GM19468 (cell line): Measurements from ENCODE around the gene KCNJ4.
"Not testable (repeated sequence)": the region's sequence is repeated elsewhere in the genome, so short reads cannot be mapped to it uniquely, and the experiment has no call there.

Source experiments
- ATAC-seq: cut with Tn5 transposase; IDR thresholded peaks from one replicate; pipeline ENCODE4 v1.9.1; 2021; ENCODE audit warnings: mild to moderate bottlenecking, moderate library complexity, moderate number of reproducible peaks; ENCODE audit not compliant: unreplicated experiment; ENCODE audit errors: extremely low read depth

Gene KCNJ4

GRCh38 chr22:38396440-38397069 lies 58.4 kb downstream of the KCNJ4 start:
- ATAC-seq: not testable (repeated sequence)

- not testable (repeated sequence) for ATAC-seq
Observed at GRCh38 chr22:38395944-38396343, 59.1 kb downstream of the KCNJ4 start.

- ATAC-seq: not testable (repeated sequence)
Observed at GRCh38 chr22:38394929-38395624, 59.9 kb downstream of the KCNJ4 start.

- ATAC-seq: not testable (repeated sequence)
Observed at GRCh38 chr22:38389428-38389818, 65.6 kb downstream of the KCNJ4 start.

- ATAC-seq: not testable (repeated sequence)
Observed at GRCh38 chr22:38388506-38389427, 66.2 kb downstream of the KCNJ4 start.

GRCh38 chr22:38386918-38387317 lies 68.1 kb downstream of the KCNJ4 start:
- not testable (repeated sequence) for ATAC-seq

GRCh38 chr22:38383417-38383816 lies 71.6 kb downstream of the KCNJ4 start:
- no peak for ATAC-seq

- not testable (repeated sequence) for ATAC-seq
Observed at GRCh38 chr22:38381371-38381770, 73.6 kb downstream of the KCNJ4 start.
